GM19467 (cell line): ENCODE results near the gene PIK3R5.

Source experiments
- ATAC-seq: cut with Tn5 transposase; IDR thresholded peaks from one replicate; pipeline ENCODE4 v1.9.1; 2021; ENCODE audit warnings: mild to moderate bottlenecking, moderate library complexity; ENCODE audit not compliant: unreplicated experiment

PIK3R5 gene

DNA sequence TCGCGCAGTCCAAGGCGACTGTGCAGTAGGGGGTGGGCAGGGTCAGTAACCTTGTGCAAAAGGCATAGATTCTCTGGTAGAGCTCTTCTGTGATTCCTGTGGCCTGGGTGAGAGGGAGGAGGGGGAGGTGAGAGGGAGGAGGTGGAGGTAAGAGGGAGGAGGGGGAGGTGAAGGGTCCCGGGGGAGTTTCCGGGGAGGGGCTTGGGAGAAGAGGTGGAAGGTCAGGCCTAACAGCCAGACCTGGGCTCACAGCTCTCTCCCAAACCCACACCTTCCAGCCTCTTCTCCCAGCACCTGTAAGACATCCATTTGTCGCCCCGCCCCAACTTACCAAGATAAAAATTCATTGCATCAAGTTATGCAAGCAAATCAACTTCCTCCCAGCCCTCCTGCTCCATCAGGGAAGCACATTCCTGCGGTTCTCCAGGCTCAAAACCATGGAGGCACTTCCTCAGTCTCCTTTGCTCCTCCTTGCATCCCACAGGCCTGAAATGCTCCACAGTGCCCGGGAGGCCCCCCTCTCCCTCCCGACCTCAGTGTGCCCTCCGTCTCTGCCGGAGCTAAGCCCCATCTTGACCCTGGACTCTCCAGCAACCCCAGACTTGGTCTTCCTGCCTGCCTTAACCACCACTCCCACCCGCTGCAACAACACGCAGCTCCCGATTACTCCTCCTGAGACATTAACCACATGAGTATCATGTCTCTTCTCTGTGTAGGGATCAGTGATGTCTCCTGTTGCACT is 128.5 kb downstream of the PIK3R5 start:
- no peak for ATAC-seq

DNA sequence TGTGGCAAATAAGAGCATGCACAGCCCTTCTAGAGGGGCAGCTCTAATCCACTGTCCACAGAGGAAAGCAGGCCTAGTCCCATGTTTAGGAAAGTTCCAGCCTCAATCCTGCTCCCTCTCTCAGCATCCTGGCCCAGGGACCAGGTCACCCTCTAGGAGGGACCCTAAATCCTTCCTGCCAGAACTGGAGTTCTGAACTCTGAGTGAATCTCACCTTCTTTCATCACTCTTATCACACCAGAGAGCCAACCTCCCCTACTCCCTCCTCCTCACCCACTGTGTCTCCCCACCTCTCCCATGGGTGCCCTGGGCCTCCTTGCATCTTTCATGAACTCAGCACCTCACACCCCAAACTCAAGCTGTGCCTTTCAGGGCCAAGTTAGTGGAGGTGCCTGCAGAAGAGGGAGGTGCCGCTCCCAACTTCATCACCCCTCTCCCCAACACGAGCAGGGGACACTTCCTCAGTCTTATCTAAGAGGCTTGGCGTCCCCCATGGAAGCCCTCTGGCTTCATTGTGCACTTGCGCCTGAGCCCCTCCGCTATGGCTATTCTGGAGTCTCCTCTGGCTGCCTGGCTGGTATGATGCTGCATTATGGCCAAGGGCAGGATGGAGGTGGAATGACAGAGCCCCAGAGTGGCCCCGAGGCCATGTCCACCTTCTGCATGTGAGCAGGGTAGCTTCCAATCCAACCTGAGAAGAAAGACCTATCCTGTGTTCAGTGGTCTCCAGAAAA is 129.7 kb downstream of the PIK3R5 start:
- ATAC-seq = no peak

GRCh38 chr17:8835106-8835505 is 130.4 kb downstream of the PIK3R5 start:
- ATAC-seq = no peak

DNA sequence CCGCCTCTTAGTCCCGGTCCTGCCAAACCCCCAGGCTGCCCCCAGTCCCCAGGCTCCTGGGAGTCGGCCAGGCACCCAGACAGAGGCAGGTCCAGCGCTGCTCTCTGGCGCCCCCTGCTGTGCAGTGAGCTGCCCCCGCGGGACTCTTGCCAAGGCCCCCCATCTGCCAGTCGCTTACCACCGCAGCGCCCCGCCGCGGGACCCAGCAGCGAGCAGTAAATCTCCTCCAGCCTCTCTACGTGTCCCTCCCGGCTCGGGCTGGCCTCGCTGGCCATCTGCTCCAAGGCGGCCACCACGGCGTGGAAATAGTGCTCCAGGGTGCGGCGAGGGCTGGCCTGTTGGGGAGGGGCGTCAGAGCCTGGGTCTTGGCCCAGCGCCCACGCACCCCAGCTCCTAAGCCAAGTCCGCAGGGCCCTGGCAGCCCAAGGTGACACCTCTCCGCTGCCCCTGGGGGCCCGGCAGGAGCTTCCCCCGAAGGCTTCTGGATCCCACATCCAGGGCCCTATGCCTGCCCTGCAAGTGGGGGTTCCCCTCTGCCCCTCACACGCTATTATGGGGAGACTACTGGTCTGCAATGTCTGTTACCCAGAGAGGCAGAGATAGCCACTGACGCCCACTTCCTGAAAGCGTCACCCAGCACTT is 132.7 kb downstream of the PIK3R5 start:
- ATAC-seq = no peak

DNA sequence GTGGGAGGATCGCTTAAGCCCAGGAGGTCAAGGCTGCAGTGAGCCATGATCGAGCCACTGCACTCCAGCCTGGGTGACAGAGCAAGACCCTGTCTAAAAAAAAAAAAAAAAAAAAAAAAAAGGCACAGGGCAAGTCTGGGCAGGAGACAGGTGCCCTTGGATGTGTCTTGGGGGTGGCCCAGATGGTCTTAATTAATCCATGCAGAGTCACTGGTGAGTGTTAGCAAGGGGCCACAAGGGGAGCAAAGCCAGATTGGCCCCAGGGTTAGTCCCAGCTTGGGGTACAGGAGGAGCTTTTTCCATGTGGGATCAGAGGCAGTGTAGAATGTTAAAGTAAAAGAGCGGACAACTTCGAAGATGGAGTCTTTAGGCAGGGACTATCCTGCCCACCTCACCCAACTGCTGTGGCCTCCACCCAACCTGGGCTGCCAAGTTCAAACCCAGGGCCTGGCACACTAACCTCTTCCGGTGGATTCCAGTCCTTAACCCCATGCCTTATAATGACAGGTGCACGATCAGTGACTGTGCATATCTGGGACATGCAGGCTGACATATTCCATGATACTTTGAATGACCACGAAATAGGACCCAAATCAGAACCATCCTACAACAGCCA is 134.2 kb downstream of the PIK3R5 start:
- no peak for ATAC-seq

DNA sequence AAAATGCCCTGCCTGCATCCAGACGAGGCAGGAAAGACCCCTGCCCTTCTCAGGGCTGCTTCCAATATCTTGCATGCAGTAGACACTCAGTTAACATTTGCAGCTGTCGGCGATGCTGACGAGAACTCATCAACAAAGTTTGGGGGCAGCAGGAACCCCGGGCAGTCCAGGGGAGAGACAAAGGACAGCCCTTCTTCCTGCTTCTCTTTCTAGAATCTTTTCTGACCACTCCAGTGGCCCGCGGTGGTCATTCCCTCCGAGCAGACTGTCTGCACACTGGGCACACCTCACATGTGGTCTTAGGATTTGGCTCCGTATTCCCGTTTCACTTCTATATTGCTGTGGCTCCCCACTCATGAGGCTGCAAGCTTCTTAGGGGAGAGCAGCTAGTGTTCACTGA is 135.4 kb downstream of the PIK3R5 start:
- ATAC-seq = no peak

DNA sequence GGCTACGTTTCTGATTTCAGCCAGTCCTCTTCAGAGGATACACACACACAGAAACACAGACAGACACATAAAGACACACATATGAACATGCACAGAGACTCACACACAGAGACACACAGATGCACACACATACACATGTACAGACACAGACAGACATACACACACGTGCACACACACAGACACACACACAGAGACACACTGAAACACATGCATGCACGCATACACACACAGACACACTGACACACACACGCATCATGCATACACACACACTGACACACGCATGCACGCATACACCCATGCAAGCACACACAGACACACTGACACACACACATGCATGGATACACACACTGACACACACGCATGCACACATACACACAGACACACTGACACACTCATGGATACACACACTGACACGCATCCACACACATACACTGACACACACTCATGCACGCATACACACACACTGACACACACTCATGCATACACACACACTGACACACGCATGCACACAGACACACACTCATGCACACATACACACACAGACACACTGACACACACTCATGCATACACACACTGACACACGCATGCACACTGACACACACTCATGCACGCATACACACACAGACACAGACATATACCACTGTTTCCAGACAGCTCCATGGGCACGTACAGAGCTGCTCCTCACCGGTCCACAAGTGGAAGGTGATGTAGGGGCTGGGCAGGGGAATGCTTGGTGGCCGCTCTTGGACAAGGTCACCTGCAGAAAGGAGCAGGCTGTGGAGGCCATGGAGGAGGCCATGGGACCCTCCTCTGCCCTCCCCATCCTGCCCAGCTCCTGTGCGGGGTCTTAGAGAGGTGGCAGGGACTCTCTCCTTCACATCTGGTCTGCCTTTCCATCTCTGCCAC is 136.2 kb downstream of the PIK3R5 start:
- ATAC-seq = no peak
